Mesendoderm (in vitro differentiated cells): Measurements from ENCODE around the gene GRIK4.

ENCODE experiments used
- DNase-seq: peaks from one replicate; pipeline ENCODE4 v3.0.0; 2013
- H2AK5ac ChIP-seq: 2 replicates; pipeline ENCODE4 v1.6.1; 2013; ENCODE audit warnings: low read length, inconsistent platforms
- H2BK120ac ChIP-seq: 2 replicates; pipeline ENCODE4 v1.6.1; 2013; ENCODE audit warnings: low read depth, mild to moderate bottlenecking, low read length, moderate library complexity, mixed read lengths
- H2BK15ac ChIP-seq: replicated peaks from 2 replicates; pipeline ENCODE4 v1.6.1; 2013; ENCODE audit warnings: low read depth, mild to moderate bottlenecking, moderate library complexity
- H2BK5ac ChIP-seq: 2 replicates; pipeline ENCODE4 v1.6.1; 2013; ENCODE audit warnings: low read length, inconsistent platforms
- H3K18ac ChIP-seq: 2 replicates; pipeline ENCODE4 v1.6.1; 2013; ENCODE audit warnings: mild to moderate bottlenecking, low read length, mixed read lengths
- H3K23ac ChIP-seq: one replicate; pipeline ENCODE4 v1.6.1; 2013; ENCODE audit warnings: low read length
- H3K27ac ChIP-seq: 2 replicates; pipeline ENCODE4 v1.5.1; 2013; ENCODE audit warnings: low read depth, mild to moderate bottlenecking, inconsistent platforms, low read length, moderate library complexity
- H3K27me3 ChIP-seq: 2 replicates; pipeline ENCODE4 v1.6.1; 2013; ENCODE audit warnings: low read length, control low read depth, mild to moderate bottlenecking, inconsistent platforms; ENCODE audit not compliant: insufficient read depth, poor library complexity
- H3K36me3 ChIP-seq: 2 replicates; pipeline ENCODE4 v1.6.1; 2013; ENCODE audit warnings: low read length, inconsistent platforms; ENCODE audit not compliant: control insufficient read depth, insufficient read depth
- H3K4ac ChIP-seq: one replicate; pipeline ENCODE4 v1.6.1; 2013; ENCODE audit warnings: low read depth, mild to moderate bottlenecking, low read length, moderate library complexity
- H3K4me1 ChIP-seq: 2 replicates; pipeline ENCODE4 v1.6.1; 2013; ENCODE audit warnings: low read depth, low read length, inconsistent platforms; ENCODE audit not compliant: control insufficient read depth
- H3K4me2 ChIP-seq: 2 replicates; pipeline ENCODE4 v1.6.1; 2013; ENCODE audit warnings: low read length
- H3K4me3 ChIP-seq: 2 replicates; pipeline ENCODE4 v1.5.1; 2013; ENCODE audit warnings: mild to moderate bottlenecking, low read length
- H3K56ac ChIP-seq: one replicate; pipeline ENCODE4 v1.6.1; 2013; ENCODE audit warnings: low read length
- H3K79me1 ChIP-seq: 2 replicates; pipeline ENCODE4 v1.6.1; 2013; ENCODE audit warnings: low read length, inconsistent platforms
- H3K79me2 ChIP-seq: 2 replicates; pipeline ENCODE4 v1.6.1; 2013; ENCODE audit warnings: mild to moderate bottlenecking, low read length; ENCODE audit not compliant: control insufficient read depth, insufficient read depth
- H3K9ac ChIP-seq: 2 replicates; pipeline ENCODE4 v1.6.1; 2013; ENCODE audit warnings: low read length, inconsistent platforms
- H4K5ac ChIP-seq: one replicate; pipeline ENCODE4 v1.6.1; 2013; ENCODE audit warnings: low read length
- H4K8ac ChIP-seq: one replicate; pipeline ENCODE4 v1.6.1; 2013; ENCODE audit warnings: low read depth, mild to moderate bottlenecking, control low read depth, low read length, moderate library complexity
- WGBS: extraction: QIAGEN DNeasy Blood & Tissue Kit; methylation state at CpG from one replicate; pipeline ENCODE4 v1.1.7; 2013; ENCODE audit warnings: low lambda C conversion rate, missing lambda C conversion rate; ENCODE audit not compliant: insufficient coverage; ENCODE audit errors: extremely low coverage; 5-methylcytosine and 5-hydroxymethylcytosine counted together

The GRIK4 gene

GRCh38 chr11:120668537-120668936 lies 157.0 kb downstream of the GRIK4 start:
- Histone ChIP-seq H4K5ac (no peak overlapping the region), H3K9ac (no peak overlapping the region), H3K23ac (no peak overlapping the region), H3K18ac (no peak overlapping the region), H2BK15ac (no peak overlapping the region), H4K8ac (no peak overlapping the region), H3K4me2 (no peak overlapping the region), H3K27ac (no peak overlapping the region), H3K79me1 (no peaks in the 10 kb centered on the region), H2AK5ac (no peak overlapping the region), H2BK120ac (no peak overlapping the region), H3K79me2 (no peaks in the 10 kb centered on the region), H3K4me1 (peaks cover 2% of the 10 kb centered on the region), H3K4ac (no peak overlapping the region), H3K56ac (no peak overlapping the region), H3K4me3 (no peak overlapping the region), H3K27me3 (no peaks in the 10 kb centered on the region), H3K36me3 (no peaks in the 10 kb centered on the region), H2BK5ac (no peak overlapping the region)
- no CpG with 5 or more reads among the region's 4 CpGs for WGBS
- DNase-seq = no peak

GRCh38 chr11:120674542-120674941 lies 163.0 kb downstream of the GRIK4 start:
- DNase-seq = no peak
- Histone ChIP-seq H3K9ac (no peak overlapping the region), H4K8ac (no peak overlapping the region), H2BK120ac (no peak overlapping the region), H2BK15ac (no peak overlapping the region), H3K4me3 (no peak overlapping the region), H3K79me2 (no peaks in the 10 kb centered on the region), H3K23ac (no peak overlapping the region), H3K56ac (no peak overlapping the region), H4K5ac (no peak overlapping the region), H3K4me2 (no peak overlapping the region), H3K4ac (no peak overlapping the region), H3K79me1 (no peaks in the 10 kb centered on the region), H3K27ac (no peak overlapping the region), H3K36me3 (no peaks in the 10 kb centered on the region), H3K27me3 (no peaks in the 10 kb centered on the region), H2BK5ac (no peak overlapping the region), H2AK5ac (no peak overlapping the region), H3K4me1 (no peaks in the 10 kb centered on the region), H3K18ac (no peak overlapping the region)
- WGBS = no CpG with 5 or more reads among the region's 1 CpG

- H3K4me2 ChIP-seq = no peak overlapping the region
- H3K27me3 ChIP-seq = no peaks in the 10 kb centered on the region
- no CpG with 5 or more reads among the region's 1 CpG for whole genome bisulfite sequencing
Measured at GRCh38 chr11:120675171-120675570, 163.6 kb downstream of the GRIK4 start.

DNA sequence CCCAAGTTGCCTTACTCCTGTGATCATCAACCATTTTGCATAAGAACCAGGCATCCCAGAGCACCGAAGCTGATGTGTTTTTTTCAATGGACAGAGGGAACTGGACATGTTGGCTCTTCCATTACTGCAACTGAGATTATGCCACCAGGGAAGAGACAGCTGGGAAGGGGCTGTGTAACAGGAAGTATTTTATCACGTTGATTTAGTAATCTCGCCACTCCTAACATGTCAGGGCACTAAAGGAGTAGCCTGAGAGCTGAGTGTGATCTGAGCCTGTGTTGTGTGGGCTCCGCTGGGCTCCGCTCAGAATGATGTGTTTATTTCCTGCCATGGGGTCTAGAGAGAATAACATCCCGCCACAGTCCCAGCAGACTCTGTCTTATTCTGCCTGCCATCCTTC lies 165.4 kb downstream of the GRIK4 start:
- WGBS = no CpG with 5 or more reads among the region's 6 CpGs
- no peak overlapping the region for H3K23ac ChIP-seq
- no peak overlapping the region for H2AK5ac ChIP-seq
- H3K27me3 ChIP-seq = no peaks in the 10 kb centered on the region
- H3K18ac ChIP-seq = no peak overlapping the region
- H4K8ac ChIP-seq = no peak overlapping the region
- no peaks in the 10 kb centered on the region for H3K79me2 ChIP-seq
- H3K36me3 ChIP-seq = no peaks in the 10 kb centered on the region
- no peak overlapping the region for H3K56ac ChIP-seq
- DNase-seq = no peak
- H3K4ac ChIP-seq = no peak overlapping the region
- H2BK15ac ChIP-seq = no peak overlapping the region
- no peak overlapping the region for H3K9ac ChIP-seq
- H3K4me3 ChIP-seq = no peak overlapping the region
- H3K4me2 ChIP-seq = no peak overlapping the region
- no peak overlapping the region for H4K5ac ChIP-seq
- H2BK5ac ChIP-seq = no peak overlapping the region
- H3K27ac ChIP-seq = no peak overlapping the region
- no peak overlapping the region for H2BK120ac ChIP-seq
- no peaks in the 10 kb centered on the region for H3K4me1 ChIP-seq
- H3K79me1 ChIP-seq = no peaks in the 10 kb centered on the region

More at GRCh38 chr11:120675171-120675570, 163.6 kb downstream of the GRIK4 start:
- Histone ChIP-seq H2AK5ac (no peak overlapping the region), H3K4me3 (no peak overlapping the region), H3K9ac (no peak overlapping the region), H3K4me1 (no peaks in the 10 kb centered on the region), H3K36me3 (no peaks in the 10 kb centered on the region), H3K23ac (no peak overlapping the region), H3K56ac (no peak overlapping the region), H4K8ac (no peak overlapping the region), H3K27ac (no peak overlapping the region), H3K79me1 (no peaks in the 10 kb centered on the region), H2BK5ac (no peak overlapping the region), H2BK120ac (no peak overlapping the region), H3K4ac (no peak overlapping the region), H2BK15ac (no peak overlapping the region), H3K79me2 (no peaks in the 10 kb centered on the region), H4K5ac (no peak overlapping the region), H3K18ac (no peak overlapping the region)
- no peak for DNase-seq

- Histone ChIP-seq H3K79me1 (no peaks in the 10 kb centered on the region), H2BK120ac (no peak overlapping the region), H3K4me1 (no peaks in the 10 kb centered on the region)
Measured at GRCh38 chr11:120680322-120680721, 168.8 kb downstream of the GRIK4 start.

More at GRCh38 chr11:120680322-120680721, 168.8 kb downstream of the GRIK4 start:
- Histone ChIP-seq H4K5ac (no peak overlapping the region), H3K56ac (no peak overlapping the region), H3K23ac (no peak overlapping the region), H4K8ac (no peak overlapping the region), H3K18ac (no peak overlapping the region), H3K27me3 (no peaks in the 10 kb centered on the region), H3K36me3 (no peaks in the 10 kb centered on the region), H2AK5ac (no peak overlapping the region), H3K4me2 (no peak overlapping the region), H3K4ac (no peak overlapping the region), H2BK15ac (no peak overlapping the region), H3K79me2 (no peaks in the 10 kb centered on the region), H3K4me3 (no peak overlapping the region), H2BK5ac (no peak overlapping the region), H3K9ac (no peak overlapping the region), H3K27ac (no peak overlapping the region)
- no peak for DNase-seq
- WGBS = no CpG with 5 or more reads among the region's 5 CpGs
